Embryonic facial prominence (tissue), 1 donor: Measurements from ENCODE around the gene GADL1.

Source experiments
- DNase-seq: peaks from one replicate; pipeline ENCODE4 v3.0.0-alpha.2; 2016; ENCODE audit errors: extremely low spot score

GADL1 gene

DNA sequence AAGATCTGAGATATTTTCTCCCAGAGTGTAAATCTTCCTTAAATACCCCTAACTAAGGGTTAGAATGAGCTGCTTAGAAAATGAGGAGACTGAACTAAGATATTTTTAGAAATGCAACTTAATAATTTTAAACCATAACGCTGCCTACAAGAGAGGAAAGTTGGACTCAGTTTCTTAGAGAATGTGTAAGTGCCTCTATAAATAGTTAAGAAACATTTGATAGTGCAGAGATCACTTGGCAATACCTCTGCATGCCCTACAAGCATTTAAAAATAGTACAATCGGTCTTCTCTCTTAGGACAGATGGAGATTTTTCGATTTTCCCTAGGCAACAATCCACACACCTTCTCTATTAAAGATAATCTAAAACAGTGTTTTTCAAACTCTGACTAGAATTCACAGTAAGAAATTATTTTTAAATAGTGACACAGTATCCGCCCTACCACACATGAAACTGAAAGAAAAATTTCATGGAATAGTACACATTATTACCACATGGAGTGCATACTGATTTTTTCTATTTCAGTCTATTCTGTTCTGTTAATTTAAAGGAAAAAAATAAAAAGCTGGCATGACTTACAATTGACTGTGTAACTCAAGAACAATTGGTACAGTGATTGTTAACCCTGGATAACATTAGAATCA is 83.2 kb downstream of the GADL1 start:
- DNase-seq = peak; percentile 49

DNA sequence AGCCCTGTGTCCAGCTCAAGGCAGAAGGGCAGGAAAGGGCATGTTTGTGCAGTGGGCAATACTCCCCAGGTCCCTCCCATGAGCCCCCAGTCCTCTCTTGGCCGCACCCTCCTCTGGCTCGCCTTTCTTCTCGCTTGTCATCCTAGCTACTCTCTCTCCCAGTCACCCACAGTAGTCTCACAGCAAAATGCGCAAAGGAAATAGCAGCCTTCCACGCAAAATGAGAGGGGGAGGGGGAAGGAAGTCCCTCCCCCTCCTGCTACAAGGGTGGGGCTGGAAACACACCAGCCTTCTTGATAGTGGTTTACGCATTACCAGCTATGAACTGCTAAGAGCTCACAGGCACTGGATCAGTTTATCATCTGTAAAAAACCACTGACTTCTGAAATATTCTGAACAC is 83.8 kb downstream of the GADL1 start:
- no peak for DNase-seq

DNA sequence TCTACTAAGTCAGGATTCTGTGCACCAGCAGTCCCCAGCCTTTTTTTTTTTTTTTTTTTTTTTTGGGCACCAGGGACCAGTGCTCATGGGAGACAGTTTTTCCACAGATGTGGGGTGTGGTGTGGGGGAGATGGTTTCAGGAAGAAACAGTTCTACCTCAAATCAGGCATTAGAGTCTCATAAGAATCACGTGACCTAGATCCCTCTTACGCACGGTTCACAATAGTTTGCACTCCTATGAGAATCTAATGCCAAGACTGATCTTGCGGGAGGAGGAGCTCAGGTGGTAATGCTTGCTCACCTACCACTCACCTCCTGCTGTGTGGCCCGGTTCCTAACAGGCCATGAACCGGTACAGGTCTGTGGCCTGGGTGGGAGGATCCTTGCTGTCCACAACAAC is 88.8 kb downstream of the GADL1 start:
- no peak for DNase-seq

DNA sequence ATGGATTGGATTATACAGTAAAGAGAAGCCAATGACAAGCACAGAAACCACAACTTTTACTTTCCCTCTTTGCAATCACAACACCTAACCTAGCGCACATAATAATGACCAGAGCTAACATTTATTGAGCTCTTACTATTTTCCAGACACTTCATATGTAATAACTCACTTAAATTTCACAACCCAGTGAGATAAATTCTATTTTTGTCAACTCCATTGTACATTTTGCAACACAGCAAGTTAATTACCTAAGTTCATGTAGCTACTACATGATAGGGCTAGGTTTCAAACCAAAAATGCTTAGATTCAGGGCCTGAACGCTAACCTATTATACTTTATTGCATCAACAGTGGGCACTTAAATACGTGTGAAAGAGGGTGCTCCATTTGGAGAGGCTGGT is 89.5 kb downstream of the GADL1 start:
- no peak for DNase-seq

DNA sequence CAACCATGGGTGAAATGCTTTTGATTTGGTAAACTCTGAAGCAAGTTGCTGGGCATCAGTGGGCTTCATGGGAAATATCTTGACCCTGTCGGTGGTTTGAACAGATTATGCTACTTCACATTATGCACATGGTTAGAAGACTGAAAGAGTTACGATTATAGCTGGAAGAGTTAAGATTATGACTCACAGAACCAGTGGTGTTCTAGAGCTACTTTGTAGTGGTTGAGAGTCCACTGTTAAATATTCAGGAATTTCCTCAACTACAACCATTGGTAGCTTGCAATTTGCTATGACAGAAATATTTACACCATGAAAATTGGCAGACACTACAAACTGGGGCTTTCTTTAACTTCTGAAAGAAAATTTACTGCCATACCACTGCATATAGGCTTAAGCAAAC is 99.3 kb downstream of the GADL1 start:
- no peak for DNase-seq

DNA sequence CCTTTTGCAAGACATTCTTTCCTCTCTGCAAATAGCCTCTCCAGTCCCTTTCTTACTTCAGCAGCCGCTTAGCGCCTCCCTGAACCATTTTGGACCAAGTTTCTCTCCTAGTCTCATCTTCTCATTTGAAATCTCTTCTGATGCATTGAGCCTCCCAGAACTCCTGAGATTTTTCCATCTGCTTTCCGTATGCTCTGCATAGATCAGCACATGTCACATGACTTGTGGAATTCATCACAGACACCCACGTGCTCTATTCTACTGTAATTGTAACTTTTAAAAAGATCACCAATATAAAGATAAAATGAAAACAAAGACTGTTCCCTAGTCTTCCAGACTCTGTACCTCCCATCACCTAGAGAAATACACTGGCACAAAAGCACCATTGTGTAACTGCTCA is 100.7 kb downstream of the GADL1 start:
- no peak for DNase-seq

DNA sequence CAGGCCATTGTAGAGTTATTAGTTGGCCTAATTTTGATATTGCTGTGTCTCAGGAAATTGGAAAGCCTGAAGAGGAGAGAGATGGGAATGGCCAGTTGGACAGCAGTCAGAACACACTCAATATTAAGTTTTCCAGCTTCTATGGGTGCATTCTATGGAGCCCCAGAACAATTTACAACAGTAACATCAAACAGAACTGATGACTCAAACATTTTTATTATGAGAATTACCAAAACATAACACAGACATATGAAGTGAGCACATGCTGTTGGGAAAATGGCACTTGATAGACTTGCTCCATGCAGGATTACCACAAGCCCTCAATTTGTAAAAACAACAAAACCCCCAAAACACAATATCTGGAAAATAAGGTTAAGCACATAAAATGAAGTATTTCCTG is 104.3 kb downstream of the GADL1 start:
- no peak for DNase-seq

DNA sequence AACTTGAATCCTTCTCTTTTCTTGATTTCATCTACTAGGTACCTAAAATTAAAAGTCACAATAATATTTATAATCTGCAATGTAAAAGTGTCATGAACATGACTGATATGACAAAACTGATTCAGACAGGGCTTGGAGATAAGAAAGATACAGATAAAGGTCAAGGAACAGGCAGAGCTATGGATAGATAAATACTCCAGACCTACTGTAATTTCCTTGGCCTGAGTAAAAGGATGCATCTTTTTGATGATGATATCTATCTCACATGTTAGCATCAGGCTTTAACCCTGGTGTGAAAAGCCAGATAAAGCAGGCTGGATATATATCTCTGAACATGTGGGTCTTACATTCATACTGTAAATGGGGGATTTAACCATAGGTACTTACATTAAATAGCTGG is 108.1 kb downstream of the GADL1 start:
- DNase-seq = no peak

DNA sequence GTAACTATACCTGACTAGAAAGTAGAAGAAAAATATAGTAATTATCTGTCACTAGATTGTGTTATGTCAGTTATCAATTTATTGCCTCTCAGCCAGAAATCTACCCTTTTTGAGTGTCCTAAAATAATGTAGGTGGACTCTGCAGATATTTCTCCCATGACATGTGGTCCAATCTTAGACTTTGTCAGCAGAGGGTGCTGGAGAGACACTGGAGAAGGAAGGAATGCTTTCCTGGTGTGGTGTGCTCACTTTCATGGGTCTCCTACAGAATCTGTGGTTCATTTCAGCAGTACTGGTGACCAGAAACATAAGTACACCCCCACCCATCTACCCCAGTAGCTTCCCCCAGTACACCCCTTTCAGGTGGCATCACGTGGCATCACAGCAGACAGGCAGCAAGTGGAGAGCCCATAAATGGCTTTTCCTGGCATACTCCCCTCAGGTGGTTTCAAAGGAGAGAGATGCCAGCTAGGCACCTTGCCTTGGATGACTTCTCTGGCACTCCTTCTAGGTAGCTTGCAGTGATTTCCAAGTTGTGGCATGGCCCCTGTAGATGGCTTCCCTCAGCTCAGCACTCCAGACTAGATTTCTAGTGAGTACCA is 114.7 kb downstream of the GADL1 start:
- DNase-seq = no peak

DNA sequence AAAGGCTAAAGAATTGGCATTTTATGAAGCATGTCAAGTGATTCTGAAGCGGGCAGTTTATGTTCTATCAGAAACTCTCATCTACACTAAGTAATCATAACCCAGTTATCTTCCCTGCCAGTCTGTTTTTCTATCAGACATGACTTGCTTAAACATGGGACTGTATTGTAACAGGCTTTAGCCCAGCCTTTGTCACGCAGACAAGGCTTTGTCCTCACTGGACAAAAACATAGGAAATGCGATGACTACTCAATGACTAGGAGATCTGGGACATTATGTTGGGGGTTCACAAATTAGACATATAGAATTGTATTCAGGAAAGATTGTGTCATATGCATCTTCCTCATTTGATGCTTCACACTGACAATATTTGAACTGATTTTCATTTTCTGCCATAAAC is 115.5 kb downstream of the GADL1 start:
- DNase-seq = no peak

DNA sequence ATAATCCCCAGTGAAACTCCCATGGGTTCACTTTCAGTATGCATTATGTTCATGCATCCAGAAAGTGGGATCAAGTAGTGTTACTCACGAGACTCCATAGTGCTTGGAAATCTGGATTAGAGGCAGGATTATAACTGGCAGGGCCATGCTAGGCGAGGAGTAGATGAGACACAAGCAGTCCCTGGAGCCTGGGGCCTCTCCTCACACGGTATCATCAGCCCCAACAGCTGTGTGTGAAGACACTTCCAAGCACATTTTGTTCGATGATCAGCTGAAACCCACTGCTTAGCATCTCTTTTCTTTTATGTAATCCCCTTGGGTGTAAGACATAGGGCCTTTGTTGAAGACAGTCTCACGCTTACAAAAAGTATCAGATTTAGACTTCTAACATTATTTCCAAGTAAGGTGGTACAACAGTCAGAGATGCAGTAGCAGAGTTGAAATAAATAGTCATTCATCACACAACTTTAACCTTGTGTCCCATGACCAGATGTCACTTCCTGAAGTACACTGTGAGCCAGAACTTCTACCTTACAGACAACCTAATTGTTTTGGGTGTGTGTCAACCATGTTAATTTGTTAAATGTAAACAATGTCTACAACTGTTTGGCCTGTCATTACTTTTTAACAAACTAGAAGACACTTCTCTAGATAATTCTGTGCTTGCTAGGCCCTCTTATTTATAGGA is 116.9 kb downstream of the GADL1 start:
- no peak for DNase-seq

DNA sequence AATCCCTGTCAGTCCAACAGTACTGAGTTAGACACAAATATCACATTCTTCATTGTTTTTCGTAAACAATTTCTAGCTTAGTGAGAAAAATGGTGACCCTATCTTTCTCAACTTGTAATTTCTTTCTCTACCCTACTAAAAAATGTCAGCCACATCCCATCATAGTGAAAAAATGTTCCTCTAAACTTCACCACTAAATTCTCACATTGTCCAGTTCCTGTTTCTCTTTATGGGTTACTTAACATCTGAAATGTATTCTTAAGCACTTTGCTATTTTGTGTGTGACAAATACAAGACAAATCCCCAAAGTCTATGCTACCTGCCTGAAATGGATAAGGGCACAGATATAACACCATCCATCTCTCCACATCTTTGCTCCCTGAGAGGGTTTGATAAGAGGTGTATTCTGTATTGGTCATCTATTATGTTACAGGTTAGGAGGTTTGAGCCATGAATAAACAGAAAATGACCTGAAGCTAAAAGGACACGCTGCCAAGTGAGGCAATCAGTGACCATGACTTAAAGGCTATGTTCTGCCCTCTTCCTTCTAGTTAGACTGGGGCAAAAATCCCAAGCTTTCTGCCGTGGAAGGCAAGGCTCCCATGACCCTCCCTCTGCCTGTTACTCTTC is 118.2 kb downstream of the GADL1 start:
- no peak for DNase-seq

DNA sequence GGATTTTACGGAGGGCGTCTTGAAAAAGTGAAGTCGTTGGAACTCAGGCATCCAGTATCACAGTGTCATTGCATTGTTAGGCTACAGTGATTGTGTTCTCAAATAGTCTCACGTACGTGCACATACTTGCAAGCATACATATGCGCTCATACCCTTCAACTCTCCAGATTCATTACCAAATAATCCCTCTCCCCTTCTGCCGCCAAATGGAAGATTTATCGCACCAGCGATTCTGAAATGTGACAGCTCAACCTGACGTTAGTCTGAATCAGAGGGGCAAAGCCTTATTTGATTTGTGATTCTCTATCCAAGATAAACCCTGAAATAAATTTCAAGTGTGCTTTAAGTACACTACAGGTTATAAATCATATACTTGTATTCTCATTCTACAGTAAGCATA is 119.4 kb downstream of the GADL1 start:
- DNase-seq = no peak

DNA sequence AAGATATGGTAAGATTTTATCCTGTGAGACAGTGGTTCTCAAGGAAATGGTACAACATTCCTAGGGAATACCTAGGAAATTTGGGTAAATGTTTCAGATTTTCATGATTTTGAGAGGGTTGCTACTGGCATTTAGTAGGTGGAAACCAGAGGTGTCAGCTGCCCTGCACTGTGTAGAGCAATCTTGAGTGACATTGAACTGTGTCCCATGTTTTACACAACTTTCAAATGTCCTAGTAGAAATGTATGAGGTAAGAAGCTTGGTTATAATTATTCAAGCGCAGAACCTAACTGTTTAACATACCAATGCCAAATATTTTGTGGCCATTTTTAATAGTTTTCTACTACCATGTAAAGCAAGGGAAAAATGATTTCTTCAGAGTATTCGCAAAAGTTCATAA is 120.4 kb downstream of the GADL1 start:
- DNase-seq = no peak

DNA sequence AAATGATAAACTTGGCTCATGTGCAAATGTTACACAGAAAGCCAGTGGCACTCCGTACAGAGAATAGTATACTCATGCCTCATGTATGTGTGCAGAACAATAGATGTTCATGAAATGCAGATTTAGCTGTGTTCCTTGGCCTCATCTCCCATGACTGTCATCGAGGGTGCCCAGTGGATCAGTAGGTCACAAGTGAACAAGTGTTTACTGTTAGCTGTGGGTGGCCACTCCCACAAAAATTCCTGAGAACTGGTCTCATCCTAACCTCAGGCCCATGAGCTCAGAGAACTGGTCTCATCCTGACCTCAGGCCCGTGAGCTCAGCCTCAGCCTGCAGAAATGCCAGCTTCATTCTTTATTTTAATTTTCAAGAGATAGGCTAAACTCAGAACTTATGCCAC is 124.1 kb downstream of the GADL1 start:
- DNase-seq = no peak

DNA sequence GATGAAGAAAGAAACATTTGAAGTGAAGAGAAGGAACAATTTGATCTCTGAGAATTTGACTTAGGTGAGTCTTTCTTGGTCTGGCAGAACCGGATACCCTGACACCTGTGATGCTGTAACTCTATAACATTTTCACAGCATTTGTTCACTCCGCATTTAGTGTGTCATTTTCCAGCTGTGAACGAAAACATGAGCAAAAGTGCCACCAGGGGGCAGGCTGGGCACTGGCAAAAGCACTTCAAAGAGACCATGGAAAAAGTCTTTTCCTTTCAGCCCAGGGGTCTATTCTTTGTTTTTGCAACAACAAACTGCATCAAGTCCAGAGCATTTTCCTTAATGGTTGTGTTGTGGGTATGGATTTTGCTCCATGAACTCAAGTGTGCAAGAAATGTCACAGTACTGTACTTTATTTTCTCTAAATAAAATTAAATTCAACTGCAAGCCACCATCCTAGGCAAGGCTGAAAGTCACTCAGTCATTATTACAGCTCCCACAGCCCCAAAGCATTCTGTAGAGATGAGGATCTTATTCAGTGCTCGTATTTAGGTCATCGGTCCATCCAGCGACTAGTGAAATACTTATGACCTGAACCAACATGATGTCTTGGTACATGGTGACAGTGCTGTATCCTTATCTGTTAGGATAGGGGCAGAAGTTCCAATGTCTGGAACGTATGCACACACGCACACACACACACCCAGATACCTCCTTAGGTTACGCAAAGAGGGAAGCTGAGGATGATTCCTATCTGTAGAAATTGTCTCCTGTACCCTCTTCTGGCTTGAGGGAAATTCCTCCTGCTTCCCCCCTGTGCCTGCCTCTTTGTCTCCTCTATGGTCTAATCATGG is 125.5 kb downstream of the GADL1 start:
- peak; percentile 57 for DNase-seq

DNA sequence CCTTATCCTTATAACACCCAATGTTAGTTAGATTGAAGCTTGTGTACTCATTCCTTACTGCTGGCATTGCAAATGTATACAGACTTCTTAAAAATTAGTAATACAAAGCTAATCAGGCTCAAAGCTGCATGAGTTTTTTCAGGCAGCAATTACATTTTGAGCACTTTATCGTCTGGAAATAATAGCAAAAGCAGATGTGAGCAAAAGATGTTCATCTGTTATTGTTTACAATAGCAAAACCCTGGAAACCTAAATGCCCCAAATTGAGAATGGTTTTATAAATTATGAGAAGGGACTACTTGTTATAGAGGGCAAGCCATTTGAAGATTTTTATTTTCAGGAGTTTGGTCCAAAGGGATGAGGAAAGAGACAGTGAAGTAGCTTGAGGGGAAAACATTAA is 126.4 kb downstream of the GADL1 start:
- DNase-seq = no peak

DNA sequence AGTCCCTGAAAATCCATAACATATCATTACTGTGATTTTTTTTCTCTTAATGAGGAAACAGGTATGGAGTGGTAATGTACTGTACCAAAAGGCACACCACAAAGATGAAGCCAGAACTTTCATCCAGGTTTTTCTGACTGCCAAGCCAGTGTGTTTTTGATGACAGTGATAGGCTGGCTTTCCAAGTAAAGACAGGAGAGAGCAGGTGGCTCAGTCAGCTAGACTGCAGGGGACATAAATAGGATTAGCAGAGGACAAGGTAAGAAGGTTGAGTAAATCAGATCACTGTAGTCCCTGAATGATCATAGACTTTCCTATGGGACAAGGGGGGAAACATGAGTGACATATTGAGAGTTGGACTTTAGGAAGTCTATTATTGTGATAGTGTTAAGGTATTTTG is 127.9 kb downstream of the GADL1 start:
- no peak for DNase-seq

DNA sequence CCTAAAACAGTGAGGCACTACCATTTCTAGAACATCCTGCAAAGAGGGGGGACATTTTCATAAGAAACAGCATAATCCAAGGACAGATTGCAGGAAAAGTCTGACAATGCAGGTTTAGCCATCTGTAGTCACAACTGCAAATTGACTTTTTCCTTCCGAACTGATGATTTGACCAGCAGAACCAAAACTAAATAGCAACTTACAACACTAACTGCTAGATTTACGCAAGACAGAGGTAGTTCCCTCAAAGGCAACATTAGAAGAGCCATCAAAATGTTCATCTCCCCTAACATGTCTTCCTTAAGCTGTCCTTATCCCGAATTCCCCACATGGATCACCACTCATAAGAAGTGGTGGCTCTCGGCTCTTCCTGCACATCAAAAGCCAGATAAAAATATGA is 129.6 kb downstream of the GADL1 start:
- DNase-seq = no peak

DNA sequence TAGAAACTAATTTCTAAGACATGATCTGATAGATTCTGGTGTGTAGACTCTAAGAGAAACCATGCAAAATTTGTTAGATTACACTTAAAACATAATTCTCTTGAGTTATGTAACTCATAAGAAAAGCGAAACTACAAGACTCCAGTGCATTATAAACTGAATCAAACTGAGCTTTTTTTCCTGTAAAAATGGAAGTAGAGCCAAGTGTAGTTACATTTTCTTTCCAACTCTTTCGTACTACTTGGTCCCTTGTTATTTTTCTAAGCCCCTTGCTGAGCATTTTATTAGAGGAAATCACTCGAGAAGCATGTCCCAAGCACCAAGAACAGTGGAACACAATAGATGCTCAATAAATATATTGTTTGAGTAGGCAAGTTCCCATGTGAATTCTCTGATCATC is 130.2 kb downstream of the GADL1 start:
- DNase-seq = no peak

DNA sequence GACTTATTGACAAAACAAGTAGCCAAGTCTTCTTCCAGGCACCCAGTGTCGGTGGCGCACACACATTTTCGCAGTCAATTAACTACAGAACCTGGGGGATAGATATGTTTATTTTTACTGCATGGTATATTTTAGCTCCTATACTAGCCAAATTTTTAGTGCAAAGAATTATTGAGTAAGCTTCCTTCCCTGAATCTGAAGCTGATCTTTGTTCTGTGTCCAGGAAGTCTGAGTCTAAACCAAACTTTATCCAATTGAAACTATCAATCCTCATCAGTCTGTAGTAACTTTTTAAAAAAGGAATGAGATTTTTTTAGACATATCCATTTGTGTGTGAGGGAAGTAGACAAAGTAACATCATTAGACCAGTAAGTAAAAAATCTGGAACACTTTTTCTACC is 133.1 kb downstream of the GADL1 start:
- DNase-seq = no peak

DNA sequence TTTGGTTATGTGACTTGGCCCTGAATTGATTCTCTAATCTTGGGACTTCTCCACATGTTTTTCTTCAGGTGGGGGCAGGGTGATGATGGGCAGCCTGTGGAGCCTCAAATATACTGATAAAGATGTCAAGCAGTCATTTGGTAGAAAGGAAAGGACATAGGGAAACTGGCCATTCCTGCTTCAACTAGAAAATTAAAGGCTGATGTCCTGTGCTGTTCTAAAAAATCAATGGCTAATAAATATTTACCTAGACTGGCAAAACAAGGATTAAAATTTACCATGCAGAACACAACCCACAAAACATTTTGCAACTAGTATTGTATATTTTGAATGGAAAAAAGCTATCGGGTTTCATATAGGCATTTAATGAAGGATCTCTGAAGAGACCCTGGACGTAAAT is 133.7 kb downstream of the GADL1 start:
- no peak for DNase-seq
